ENCODE results near the gene SRPX2. TPM values are rescaled to one million over a fixed set of nuclear protein-coding genes. Genes with fewer than 3 reads are reported as not detected.
A peak's percentile ranks its signal among the peaks of the same experiment; 100 is the strongest.

Gene SRPX2
- total and polyA plus RNA-seq, 2 of the 13 experiments (the other 11 are each of a cell fraction or from before 2014, with no cell fraction given), result 1.5 to 6.7 TPM

DNA sequence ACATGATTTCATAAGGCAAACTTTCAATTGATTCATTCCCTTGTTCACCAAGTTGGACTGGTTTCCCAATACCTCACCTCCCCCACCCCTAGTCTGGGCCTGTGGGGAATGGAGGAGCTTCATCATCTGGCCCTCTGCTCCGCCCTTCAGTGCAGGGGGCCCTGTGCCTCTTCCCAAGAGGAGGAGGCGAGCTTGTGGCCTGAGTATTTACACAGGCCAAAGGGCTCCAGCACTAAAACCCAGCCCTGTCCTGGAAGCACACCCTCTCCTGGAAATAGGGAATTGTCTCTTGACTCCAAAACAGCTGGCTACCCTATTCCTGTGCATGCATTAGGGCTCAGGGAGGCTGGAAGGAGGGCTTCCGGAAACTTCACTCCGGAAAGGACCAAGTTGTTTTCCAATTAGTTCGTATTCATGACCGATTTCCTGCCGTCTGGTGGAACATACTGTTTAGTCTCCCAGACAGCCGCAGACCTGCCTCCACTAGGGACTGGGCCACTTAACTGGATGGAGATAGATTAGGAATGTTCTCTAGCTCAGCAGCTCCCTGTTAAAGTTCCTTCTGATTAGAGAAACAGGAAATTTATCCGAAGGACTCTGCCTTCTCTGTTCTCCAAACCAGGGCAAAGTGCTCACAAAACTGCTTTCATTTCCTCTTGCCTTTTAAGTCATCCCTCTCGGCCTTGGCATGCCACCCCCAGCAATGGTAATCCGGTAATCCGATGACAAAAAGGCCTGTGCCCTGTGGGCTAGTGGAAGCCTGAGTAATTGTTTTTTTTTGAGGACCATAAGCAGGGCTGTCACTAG lies 5.8 kb downstream of the SRPX2 start (continued):
- TF ChIP-seq EZH2 (conservative IDR thresholded peaks at IDR 0.05; ENCODE audit: low read depth, low read length) (no peak), ZNF615 (CRISPR knock-in tag; IDR thresholded peaks at IDR 0.05; ENCODE audit: borderline replicate concordance) (no peak), ZNF432 (CRISPR knock-in tag; IDR thresholded peaks at IDR 0.05; ENCODE audit: borderline replicate concordance) (no peak), ZNF562 (CRISPR knock-in tag; IDR thresholded peaks at IDR 0.05; ENCODE audit: borderline replicate concordance) (no peak), GTF3A (CRISPR knock-in tag; conservative IDR thresholded peaks at IDR 0.05) (no peak), ZNF367 (CRISPR knock-in tag; IDR thresholded peaks at IDR 0.05; ENCODE audit: borderline replicate concordance) (no peak), ZBTB8A (CRISPR knock-in tag; IDR thresholded peaks at IDR 0.05; ENCODE audit: borderline replicate concordance, low read depth) (no peak), POLR2AphosphoS2 (IDR thresholded peaks at IDR 0.05; ENCODE audit: low read depth, low read length) (no peak), ZSCAN25 (CRISPR knock-in tag; IDR thresholded peaks at IDR 0.05) (0 out of 2 replicates have a peak, but pooled peaks have one; percentile 33), ZNF317 (CRISPR knock-in tag; IDR thresholded peaks at IDR 0.05) (no peak), MED8 (CRISPR knock-in tag; IDR thresholded peaks at IDR 0.05; ENCODE audit: insufficient replicate concordance) (no peak), HCFC1 (IDR thresholded peaks at IDR 0.05; ENCODE audit: low read depth, low read length) (no peak), ZNF274 (CRISPR knock-in tag; IDR thresholded peaks at IDR 0.05) (no peak), RORA (CRISPR knock-in tag; IDR thresholded peaks at IDR 0.05) (no peak), ZNF441 (CRISPR knock-in tag; IDR thresholded peaks at IDR 0.05; ENCODE audit: borderline replicate concordance) (no peak), TBX2 (CRISPR knock-in tag; IDR thresholded peaks at IDR 0.05; ENCODE audit: borderline replicate concordance) (no peak), SNRNP70 (IDR thresholded peaks at IDR 0.05; ENCODE audit: low read depth, low read length) (no peak)
- TF ChIP-seq, protein P1, sequence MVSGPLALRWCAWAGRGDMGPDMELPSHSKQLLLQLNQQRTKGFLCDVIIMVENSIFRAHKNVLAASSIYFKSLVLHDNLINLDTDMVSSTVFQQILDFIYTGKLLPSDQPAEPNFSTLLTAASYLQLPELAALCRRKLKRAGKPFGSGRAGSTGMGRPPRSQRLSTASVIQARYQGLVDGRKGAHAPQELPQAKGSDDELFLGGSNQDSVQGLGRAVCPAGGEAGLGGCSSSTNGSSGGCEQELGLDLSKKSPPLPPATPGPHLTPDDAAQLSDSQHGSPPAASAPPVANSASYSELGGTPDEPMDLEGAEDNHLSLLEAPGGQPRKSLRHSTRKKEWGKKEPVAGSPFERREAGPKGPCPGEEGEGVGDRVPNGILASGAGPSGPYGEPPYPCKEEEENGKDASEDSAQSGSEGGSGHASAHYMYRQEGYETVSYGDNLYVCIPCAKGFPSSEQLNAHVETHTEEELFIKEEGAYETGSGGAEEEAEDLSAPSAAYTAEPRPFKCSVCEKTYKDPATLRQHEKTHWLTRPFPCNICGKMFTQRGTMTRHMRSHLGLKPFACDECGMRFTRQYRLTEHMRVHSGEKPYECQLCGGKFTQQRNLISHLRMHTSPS (CRISPR knock-in tag; IDR thresholded peaks at IDR 0.05; ENCODE audit: low read depth), result no peak
- TF ChIP-seq, protein P2, sequence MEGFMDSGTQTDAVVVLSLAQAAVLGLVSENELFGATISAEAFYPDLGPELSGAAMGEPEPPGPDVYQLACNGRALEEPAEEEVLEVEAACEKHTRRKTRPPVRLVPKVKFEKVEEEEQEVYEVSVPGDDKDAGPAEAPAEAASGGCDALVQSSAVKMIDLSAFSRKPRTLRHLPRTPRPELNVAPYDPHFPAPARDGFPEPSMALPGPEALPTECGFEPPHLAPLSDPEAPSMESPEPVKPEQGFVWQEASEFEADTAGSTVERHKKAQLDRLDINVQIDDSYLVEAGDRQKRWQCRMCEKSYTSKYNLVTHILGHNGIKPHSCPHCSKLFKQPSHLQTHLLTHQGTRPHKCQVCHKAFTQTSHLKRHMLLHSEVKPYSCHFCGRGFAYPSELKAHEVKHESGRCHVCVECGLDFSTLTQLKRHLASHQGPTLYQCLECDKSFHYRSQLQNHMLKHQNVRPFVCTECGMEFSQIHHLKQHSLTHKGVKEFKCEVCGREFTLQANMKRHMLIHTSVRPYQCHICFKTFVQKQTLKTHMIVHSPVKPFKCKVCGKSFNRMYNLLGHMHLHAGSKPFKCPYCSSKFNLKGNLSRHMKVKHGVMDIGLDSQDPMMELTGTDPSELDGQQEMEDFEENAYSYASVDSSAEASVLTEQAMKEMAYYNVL (CRISPR knock-in tag; IDR thresholded peaks at IDR 0.05; ENCODE audit: borderline replicate concordance), result peak; percentile 71; the same call in 1 of the 2 replicates
- TF ChIP-seq, protein P3, sequence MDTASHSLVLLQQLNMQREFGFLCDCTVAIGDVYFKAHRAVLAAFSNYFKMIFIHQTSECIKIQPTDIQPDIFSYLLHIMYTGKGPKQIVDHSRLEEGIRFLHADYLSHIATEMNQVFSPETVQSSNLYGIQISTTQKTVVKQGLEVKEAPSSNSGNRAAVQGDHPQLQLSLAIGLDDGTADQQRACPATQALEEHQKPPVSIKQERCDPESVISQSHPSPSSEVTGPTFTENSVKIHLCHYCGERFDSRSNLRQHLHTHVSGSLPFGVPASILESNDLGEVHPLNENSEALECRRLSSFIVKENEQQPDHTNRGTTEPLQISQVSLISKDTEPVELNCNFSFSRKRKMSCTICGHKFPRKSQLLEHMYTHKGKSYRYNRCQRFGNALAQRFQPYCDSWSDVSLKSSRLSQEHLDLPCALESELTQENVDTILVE (CRISPR knock-in tag; IDR thresholded peaks at IDR 0.05), result no peak
- TF ChIP-seq, protein P4, sequence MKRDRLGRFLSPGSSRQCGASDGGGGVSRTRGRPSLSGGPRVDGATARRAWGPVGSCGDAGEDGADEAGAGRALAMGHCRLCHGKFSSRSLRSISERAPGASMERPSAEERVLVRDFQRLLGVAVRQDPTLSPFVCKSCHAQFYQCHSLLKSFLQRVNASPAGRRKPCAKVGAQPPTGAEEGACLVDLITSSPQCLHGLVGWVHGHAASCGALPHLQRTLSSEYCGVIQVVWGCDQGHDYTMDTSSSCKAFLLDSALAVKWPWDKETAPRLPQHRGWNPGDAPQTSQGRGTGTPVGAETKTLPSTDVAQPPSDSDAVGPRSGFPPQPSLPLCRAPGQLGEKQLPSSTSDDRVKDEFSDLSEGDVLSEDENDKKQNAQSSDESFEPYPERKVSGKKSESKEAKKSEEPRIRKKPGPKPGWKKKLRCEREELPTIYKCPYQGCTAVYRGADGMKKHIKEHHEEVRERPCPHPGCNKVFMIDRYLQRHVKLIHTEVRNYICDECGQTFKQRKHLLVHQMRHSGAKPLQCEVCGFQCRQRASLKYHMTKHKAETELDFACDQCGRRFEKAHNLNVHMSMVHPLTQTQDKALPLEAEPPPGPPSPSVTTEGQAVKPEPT (CRISPR knock-in tag; IDR thresholded peaks at IDR 0.05; ENCODE audit: low read depth), result no peak
